ENCODE measurements around the gene SLC39A11. TPM values are rescaled to one million over a fixed set of nuclear protein-coding genes. Genes with fewer than 3 reads are reported as not detected.
"Not testable (repeated sequence)": the region's sequence is repeated elsewhere in the genome, so short reads cannot be mapped to it uniquely, and the experiment has no call there.

The SLC39A11 gene
- total and polyA plus RNA-seq, 4 donors = 4.6 to 23.3 (median 11.4) TPM

- no peak overlapping the region for H3K27ac ChIP-seq (ENCODE audit: low read depth, low read length)
- H3K4me1 ChIP-seq (ENCODE audit: control insufficient read depth, insufficient read depth, low read length) = no peaks in the 10 kb centered on the region
- H3K27me3 ChIP-seq (ENCODE audit: control insufficient read depth, insufficient read depth, low read length) = no peaks in the 10 kb centered on the region
- H3K4me3 ChIP-seq (ENCODE audit: low read depth, low read length) = no peak overlapping the region
- 92% methylated on average over 2 of the region's 4 CpGs for WGBS (ENCODE audit: insufficient coverage)
- H3K36me3 ChIP-seq (ENCODE audit: control insufficient read depth, insufficient read depth, low read length) = no peaks in the 10 kb centered on the region
- H3K9me3 ChIP-seq (ENCODE audit: control insufficient read depth, insufficient read depth, low read length) = no peaks in the 10 kb centered on the region
- DNase-seq (ENCODE audit: low read depth in 4 of 6, low spot score in 6 of 6) = no peak
Measured at GRCh38 chr17:72643575-72644216, 448.8 kb downstream of the SLC39A11 start.

- Histone ChIP-seq H3K9me3 (ENCODE audit: control insufficient read depth, insufficient read depth, low read length) (no peaks in the 10 kb centered on the region), H3K4me3 (ENCODE audit: low read depth, low read length) (no peak overlapping the region), H3K4me1 (ENCODE audit: control insufficient read depth, insufficient read depth, low read length) (no peaks in the 10 kb centered on the region), H3K36me3 (ENCODE audit: control insufficient read depth, insufficient read depth, low read length) (no peaks in the 10 kb centered on the region), H3K27me3 (ENCODE audit: control insufficient read depth, insufficient read depth, low read length) (no peaks in the 10 kb centered on the region), H3K27ac (ENCODE audit: low read depth, low read length) (no peak overlapping the region)
- WGBS (ENCODE audit: insufficient coverage) = 92% methylated on average over 2 of the region's 7 CpGs
- no peak for DNase-seq (ENCODE audit: low read depth in 4 of 6, low spot score in 6 of 6)
Measured at GRCh38 chr17:72642720-72643119, 449.8 kb downstream of the SLC39A11 start.

- H3K9me3 ChIP-seq (ENCODE audit: control insufficient read depth, insufficient read depth, low read length) = no peaks in the 10 kb centered on the region
- WGBS (ENCODE audit: insufficient coverage) = 36% methylated on average over 60 of the region's 61 CpGs
- DNase-seq (ENCODE audit: low read depth in 4 of 6, low spot score in 6 of 6) = peak in 1 of 6 donors; percentile 57
- no peak overlapping the region for H3K27ac ChIP-seq (ENCODE audit: low read depth, low read length)
- H3K36me3 ChIP-seq (ENCODE audit: control insufficient read depth, insufficient read depth, low read length) = no peaks in the 10 kb centered on the region
- no peaks in the 10 kb centered on the region for H3K27me3 ChIP-seq (ENCODE audit: control insufficient read depth, insufficient read depth, low read length)
- no peaks in the 10 kb centered on the region for H3K4me1 ChIP-seq (ENCODE audit: control insufficient read depth, insufficient read depth, low read length)
- H3K4me3 ChIP-seq (ENCODE audit: low read depth, low read length) = no peak overlapping the region
Measured at GRCh38 chr17:72640415-72641165, 451.9 kb downstream of the SLC39A11 start.

- DNase-seq (ENCODE audit: low read depth in 4 of 6, low spot score in 6 of 6) = no peak
- H3K9me3 ChIP-seq (ENCODE audit: control insufficient read depth, insufficient read depth, low read length) = no peaks in the 10 kb centered on the region
- H3K36me3 ChIP-seq (ENCODE audit: control insufficient read depth, insufficient read depth, low read length) = no peaks in the 10 kb centered on the region
- H3K4me1 ChIP-seq (ENCODE audit: control insufficient read depth, insufficient read depth, low read length) = peaks cover 8% of the 10 kb centered on the region
- no peaks in the 10 kb centered on the region for H3K27me3 ChIP-seq (ENCODE audit: control insufficient read depth, insufficient read depth, low read length)
- WGBS (ENCODE audit: insufficient coverage) = 87% methylated on average over 4 of the region's 7 CpGs
- no peak overlapping the region for H3K27ac ChIP-seq (ENCODE audit: low read depth, low read length)
- no peak overlapping the region for H3K4me3 ChIP-seq (ENCODE audit: low read depth, low read length)
Measured at GRCh38 chr17:72639711-72640110, 452.8 kb downstream of the SLC39A11 start.

GRCh38 chr17:72638932-72639331 lies 453.6 kb downstream of the SLC39A11 start:
- DNase-seq (ENCODE audit: low read depth in 4 of 6, low spot score in 6 of 6); H3K36me3 ChIP-seq (ENCODE audit: control insufficient read depth, insufficient read depth, low read length); H3K9me3 ChIP-seq (ENCODE audit: control insufficient read depth, insufficient read depth, low read length); H3K27me3 ChIP-seq (ENCODE audit: control insufficient read depth, insufficient read depth, low read length); H3K4me3 ChIP-seq (ENCODE audit: low read depth, low read length); H3K27ac ChIP-seq (ENCODE audit: low read depth, low read length): not testable (repeated sequence)
- WGBS (ENCODE audit: insufficient coverage) = 90% methylated on average over 1 of the region's 3 CpGs
- H3K4me1 ChIP-seq (ENCODE audit: control insufficient read depth, insufficient read depth, low read length) = peaks cover 11% of the 10 kb centered on the region

- 76% methylated on average over 5 of the region's 14 CpGs for WGBS (ENCODE audit: insufficient coverage)
- H3K9me3 ChIP-seq (ENCODE audit: control insufficient read depth, insufficient read depth, low read length) = no peaks in the 10 kb centered on the region
- H3K4me3 ChIP-seq (ENCODE audit: low read depth, low read length) = no peak overlapping the region
- no peaks in the 10 kb centered on the region for H3K27me3 ChIP-seq (ENCODE audit: control insufficient read depth, insufficient read depth, low read length)
- H3K36me3 ChIP-seq (ENCODE audit: control insufficient read depth, insufficient read depth, low read length) = no peaks in the 10 kb centered on the region
- H3K27ac ChIP-seq (ENCODE audit: low read depth, low read length) = no peak overlapping the region
- peaks cover 26% of the 10 kb centered on the region for H3K4me1 ChIP-seq (ENCODE audit: control insufficient read depth, insufficient read depth, low read length)
- DNase-seq (ENCODE audit: low read depth in 4 of 6, low spot score in 6 of 6) = peak in 1 of 6 donors; percentile 51
Measured at GRCh38 chr17:72635034-72635635, 457.4 kb downstream of the SLC39A11 start.

GRCh38 chr17:72634621-72635020 lies 457.9 kb downstream of the SLC39A11 start:
- Histone ChIP-seq H3K9me3 (ENCODE audit: control insufficient read depth, insufficient read depth, low read length) (no peaks in the 10 kb centered on the region), H3K36me3 (ENCODE audit: control insufficient read depth, insufficient read depth, low read length) (no peaks in the 10 kb centered on the region), H3K27me3 (ENCODE audit: control insufficient read depth, insufficient read depth, low read length) (no peaks in the 10 kb centered on the region), H3K4me3 (ENCODE audit: low read depth, low read length) (no peak overlapping the region), H3K4me1 (ENCODE audit: control insufficient read depth, insufficient read depth, low read length) (peaks cover 26% of the 10 kb centered on the region), H3K27ac (ENCODE audit: low read depth, low read length) (no peak overlapping the region)
- 86% methylated on average over 6 of the region's 7 CpGs for WGBS (ENCODE audit: insufficient coverage)
- DNase-seq (ENCODE audit: low read depth in 4 of 6, low spot score in 6 of 6) = no peak

- peak in 1 of 6 donors; percentile 28 for DNase-seq (ENCODE audit: low read depth in 4 of 6, low spot score in 6 of 6)
- WGBS (ENCODE audit: insufficient coverage) = 70% methylated on average over 12 of the region's 22 CpGs
- no peaks in the 10 kb centered on the region for H3K9me3 ChIP-seq (ENCODE audit: control insufficient read depth, insufficient read depth, low read length)
- no peak overlapping the region for H3K27ac ChIP-seq (ENCODE audit: low read depth, low read length)
- H3K27me3 ChIP-seq (ENCODE audit: control insufficient read depth, insufficient read depth, low read length) = no peaks in the 10 kb centered on the region
- peaks cover 26% of the 10 kb centered on the region for H3K4me1 ChIP-seq (ENCODE audit: control insufficient read depth, insufficient read depth, low read length)
- no peaks in the 10 kb centered on the region for H3K36me3 ChIP-seq (ENCODE audit: control insufficient read depth, insufficient read depth, low read length)
- no peak overlapping the region for H3K4me3 ChIP-seq (ENCODE audit: low read depth, low read length)
Measured at GRCh38 chr17:72631949-72632684, 460.4 kb downstream of the SLC39A11 start.

- peaks cover 26% of the 10 kb centered on the region for H3K4me1 ChIP-seq (ENCODE audit: control insufficient read depth, insufficient read depth, low read length)
- no peak overlapping the region for H3K4me3 ChIP-seq (ENCODE audit: low read depth, low read length)
- WGBS (ENCODE audit: insufficient coverage) = 61% methylated on average over 8 of the region's 9 CpGs
- no peak overlapping the region for H3K27ac ChIP-seq (ENCODE audit: low read depth, low read length)
- no peaks in the 10 kb centered on the region for H3K36me3 ChIP-seq (ENCODE audit: control insufficient read depth, insufficient read depth, low read length)
- no peak for DNase-seq (ENCODE audit: low read depth in 4 of 6, low spot score in 6 of 6)
- H3K27me3 ChIP-seq (ENCODE audit: control insufficient read depth, insufficient read depth, low read length) = no peaks in the 10 kb centered on the region
- no peaks in the 10 kb centered on the region for H3K9me3 ChIP-seq (ENCODE audit: control insufficient read depth, insufficient read depth, low read length)
Measured at GRCh38 chr17:72631568-72631948, 460.9 kb downstream of the SLC39A11 start.
